ENCODE data around the gene NUP98. TPM values are rescaled to one million over a fixed set of nuclear protein-coding genes. Genes with fewer than 3 reads are reported as not detected.

NUP98 gene
- total RNA-seq, 1 experiment from 2014 or later, result 98.4 TPM

- H3K9ac ChIP-seq (ENCODE audit: low read length), result no peak overlapping the region
- no peak overlapping the region for H3K4me2 ChIP-seq (ENCODE audit: low read length)
- peaks cover 0 to 10% of the 10 kb centered on the region in 2 experiments; a peak in 1 of 4 replicates for H3K4me1 ChIP-seq (ENCODE audit: control insufficient read depth in 1 of 2, insufficient read depth in 2 of 2, low read length in 2 of 2)
- ATAC-seq (no peak), DNase-seq (ENCODE audit: low read depth, low spot score) (no peak)
- H3K4me3 ChIP-seq (replicated peaks in 1 of 2; ENCODE audit: low read depth in 1 of 2, low read length in 2 of 2), result no peak overlapping the region
- no peaks in the 10 kb centered on the region for H3K27me3 ChIP-seq (ENCODE audit: insufficient read depth, low read length)
- peaks cover 7 to 13% of the 10 kb centered on the region in 2 experiments; a peak in 2 of 4 replicates for H3K36me3 ChIP-seq (ENCODE audit: control insufficient read depth in 1 of 2, insufficient read depth in 2 of 2, low read length in 2 of 2)
- H2AFZ ChIP-seq (ENCODE audit: low read depth, low read length, poor library complexity, severe bottlenecking), result no peak overlapping the region
- H3K27ac ChIP-seq (ENCODE audit: low read depth, low read length), result no peak overlapping the region
- RAD21 ChIA-PET (ENCODE audit: low non-redundant PET in 1 of 2, low total read pairs in 2 of 2, uncharacterized antibody in 2 of 2, unreplicated experiment in 2 of 2), result no interaction called here
- no peaks in the 10 kb centered on the region for H4K20me1 ChIP-seq (ENCODE audit: insufficient read depth)
- H3K79me2 ChIP-seq (ENCODE audit: insufficient read depth, low read length), result peaks cover 88% of the 10 kb centered on the region
- CTCF ChIA-PET, result no interaction called here
- intact Hi-C loops (cut with micrococcal nuclease), result no loop called here
- TF ChIP-seq SIN3A (IDR thresholded peaks at IDR 0.05; ENCODE audit: low read depth), result no peak
- no peak for TF ChIP-seq FOSL1 (IDR thresholded peaks at IDR 0.05; ENCODE audit: low read depth)
- TF ChIP-seq JUND (IDR thresholded peaks at IDR 0.05), result no peak
- no peak for TF ChIP-seq CBX3 (IDR thresholded peaks at IDR 0.05; ENCODE audit: low read depth)
- TF ChIP-seq ELF1 (IDR thresholded peaks at IDR 0.05; ENCODE audit: borderline replicate concordance, low read depth), result no peak
- no peak for TF ChIP-seq CTCF (IDR thresholded peaks at IDR 0.05 in 2 of 3, conservative IDR thresholded peaks at IDR 0.05 in 1 of 3; ENCODE audit: borderline replicate concordance in 1 of 3, insufficient read depth in 1 of 3, low read depth in 2 of 3, low read length in 2 of 3)
- TF ChIP-seq EZH2 (IDR thresholded peaks at IDR 0.05), result no peak
- POLR2A ChIA-PET, result no interaction called here
- BruUV-seq (replicated peaks), result no TSS peak
- no peaks in the 10 kb centered on the region for H3K9me2 ChIP-seq (ENCODE audit: insufficient read depth)
- H3K9me3 ChIP-seq (ENCODE audit: control insufficient read depth in 1 of 2, insufficient read depth in 1 of 2, low read depth in 1 of 2, low read length in 2 of 2), result no peaks in the 10 kb centered on the region
These were observed 36.1 kb upstream of the NUP98 start for GRCh38 chr11:3833449-3833848.

GRCh38 chr11:3832816-3833215, 35.5 kb upstream of the NUP98 start:
- no peaks in the 10 kb centered on the region for H4K20me1 ChIP-seq (ENCODE audit: insufficient read depth)
- no TSS peak for BruUV-seq (replicated peaks)
- H3K9me3 ChIP-seq (ENCODE audit: control insufficient read depth in 1 of 2, insufficient read depth in 1 of 2, low read depth in 1 of 2, low read length in 2 of 2), result no peaks in the 10 kb centered on the region
- H3K4me1 ChIP-seq (ENCODE audit: control insufficient read depth in 1 of 2, insufficient read depth in 2 of 2, low read length in 2 of 2), result peaks cover 0 to 4% of the 10 kb centered on the region in 2 experiments; a peak in 1 of 4 replicates
- no peak overlapping the region for H3K4me2 ChIP-seq (ENCODE audit: low read length)
- H3K27ac ChIP-seq (ENCODE audit: low read depth, low read length), result no peak overlapping the region
- ChIA-PET RAD21 (ENCODE audit: low non-redundant PET in 1 of 2, low total read pairs in 2 of 2, uncharacterized antibody in 2 of 2, unreplicated experiment in 2 of 2) (no interaction called here), CTCF (no interaction called here), POLR2A (no interaction called here)
- H3K9me2 ChIP-seq (ENCODE audit: insufficient read depth), result no peaks in the 10 kb centered on the region
- peaks cover 7 to 15% of the 10 kb centered on the region in 2 experiments; a peak in 2 of 4 replicates for H3K36me3 ChIP-seq (ENCODE audit: control insufficient read depth in 1 of 2, insufficient read depth in 2 of 2, low read length in 2 of 2)
- no peak for DNase-seq (ENCODE audit: low read depth, low spot score)
- no peak overlapping the region for H2AFZ ChIP-seq (ENCODE audit: low read depth, low read length, poor library complexity, severe bottlenecking)
- H3K27me3 ChIP-seq (ENCODE audit: insufficient read depth, low read length), result no peaks in the 10 kb centered on the region
- no peak overlapping the region for H3K9ac ChIP-seq (ENCODE audit: low read length)
- no peak for ATAC-seq
- H3K79me2 ChIP-seq (ENCODE audit: insufficient read depth, low read length), result peaks cover 82% of the 10 kb centered on the region
- H3K4me3 ChIP-seq (replicated peaks in 1 of 2; ENCODE audit: low read depth in 1 of 2, low read length in 2 of 2), result no peak overlapping the region
- intact Hi-C loops (cut with micrococcal nuclease), result no loop called here
- no peak for TF ChIP-seq ZFX (IDR thresholded peaks at IDR 0.05)
- no peak for TF ChIP-seq ZBTB33 (IDR thresholded peaks at IDR 0.05; ENCODE audit: extremely low read depth, insufficient replicate concordance, low read length)
- no peak for TF ChIP-seq ATF3 (IDR thresholded peaks at IDR 0.05)
- TF ChIP-seq ELF1 (IDR thresholded peaks at IDR 0.05; ENCODE audit: borderline replicate concordance, low read depth), result no peak
- TF ChIP-seq FOSL1 (IDR thresholded peaks at IDR 0.05; ENCODE audit: low read depth), result no peak
- no peak for TF ChIP-seq POLR2A (IDR thresholded peaks at IDR 0.05; ENCODE audit: borderline replicate concordance, extremely low read depth, insufficient read depth, insufficient read length)
- no peak for TF ChIP-seq POLR2AphosphoS5 (IDR thresholded peaks at IDR 0.05; ENCODE audit: low read depth, low read length)
- TF ChIP-seq EZH2 (IDR thresholded peaks at IDR 0.05), result no peak
- TF ChIP-seq YY1 (IDR thresholded peaks at IDR 0.05; ENCODE audit: extremely low read depth, insufficient replicate concordance, low read depth, low read length), result no peak
- no peak for TF ChIP-seq EZH2phosphoT487 (IDR thresholded peaks at IDR 0.05; ENCODE audit: borderline replicate concordance)

Measured in HCT116 (cell line).